Neural progenitor cell (in vitro differentiated cells): ENCODE measurements around the gene AK8. TPM values are rescaled to one million over a fixed set of nuclear protein-coding genes. Genes with fewer than 3 reads are reported as not detected.
A peak's percentile ranks its signal among the peaks of the same experiment; 100 is the strongest.

ENCODE experiments used
- DNase-seq: peaks from one replicate; pipeline ENCODE4 v3.0.0-alpha.2; 2016; ENCODE audit warnings: low spot score
- H2AFZ ChIP-seq: fragments of 200-600 bp; sonication (generic); replicated peaks from 2 replicates; pipeline ENCODE4 v1.6.1; 2016; ENCODE audit warnings: antibody characterized with exemption
- H3F3A ChIP-seq: fragments of 200-600 bp; sonication (generic); 2 replicates; pipeline ENCODE4 v1.6.1; 2016; ENCODE audit warnings: antibody characterized with exemption, low read depth
- H3K27ac ChIP-seq: fragments of 200-600 bp; sonication (generic); 2 replicates; pipeline ENCODE4 v1.5.1; 2016; ENCODE audit warnings: mild to moderate bottlenecking
- H3K27me3 ChIP-seq: fragments of 200-600 bp; sonication (generic); 2 replicates; pipeline ENCODE4 v1.6.1; 2016; ENCODE audit warnings: mild to moderate bottlenecking, moderate library complexity
- H3K36me3 ChIP-seq: fragments of 200-600 bp; sonication (generic); 2 replicates; pipeline ENCODE4 v1.5.1; 2016
- H3K4me1 ChIP-seq: fragments of 200-600 bp; sonication (generic); 2 replicates; pipeline ENCODE4 v1.6.1; 2016; ENCODE audit warnings: mixed run types
- H3K4me2 ChIP-seq: fragments of 200-600 bp; sonication (generic); 2 replicates; pipeline ENCODE4 v1.6.1; 2016
- H3K4me3 ChIP-seq: fragments of 200-600 bp; sonication (generic); 2 replicates; pipeline ENCODE4 v1.5.1; 2016
- H3K79me2 ChIP-seq: fragments of 200-600 bp; sonication (generic); 2 replicates; pipeline ENCODE4 v1.6.1; 2016; ENCODE audit warnings: low read depth
- H3K9ac ChIP-seq: fragments of 200-600 bp; sonication (generic); 2 replicates; pipeline ENCODE4 v1.6.1; 2016
- H3K9me3 ChIP-seq: fragments of 200-600 bp; sonication (generic); 2 replicates; pipeline ENCODE4 v1.5.1; 2016; ENCODE audit warnings: low read depth
- H4K20me1 ChIP-seq: fragments of 200-600 bp; sonication (generic); 2 replicates; pipeline ENCODE4 v1.6.1; 2016; ENCODE audit warnings: low read depth
- H3K27ac Mint-ChIP-seq: 3 replicates; pipeline ENCODE4 v1.8.0; 2021; ENCODE audit warnings: mixed read lengths
- H3K27me3 Mint-ChIP-seq: 2 replicates; pipeline ENCODE4 v1.8.0; 2022; ENCODE audit warnings: low read depth, mild to moderate bottlenecking, inconsistent platforms, moderate library complexity, mixed read lengths; ENCODE audit not compliant: insufficient read depth
- H3K36me3 Mint-ChIP-seq: 3 replicates; pipeline ENCODE4 v1.8.0; 2021; ENCODE audit warnings: mixed read lengths
- H3K4me1 Mint-ChIP-seq: 3 replicates; pipeline ENCODE4 v1.8.0; 2021; ENCODE audit warnings: mixed read lengths
- H3K4me3 Mint-ChIP-seq: 3 replicates; pipeline ENCODE4 v1.8.0; 2021; ENCODE audit warnings: mild to moderate bottlenecking, moderate library complexity, mixed read lengths
- H3K9me3 Mint-ChIP-seq: 3 replicates; pipeline ENCODE4 v1.8.0; 2020; ENCODE audit warnings: mixed read lengths
- EZH2 ChIP-seq: fragments of 200-600 bp; sonication (generic); IDR thresholded peaks from 2 replicates; pipeline ENCODE4 v1.6.1; 2017; ENCODE audit warnings: antibody characterized with exemption, mild to moderate bottlenecking, moderate library complexity
- EZH2phosphoT487 ChIP-seq: fragments of 200-600 bp; sonication (generic); IDR thresholded peaks from 2 replicates; pipeline ENCODE4 v1.6.1; 2017; ENCODE audit warnings: antibody characterized with exemption
- total RNA-seq: library from RNA; depleted of rRNA; stranded (reverse); fragments of >200 nt; gene quantifications from 2 replicates; pipeline ENCODE4 v1.2.3, GENCODE V29; 2015; ENCODE audit warnings: low replicate concordance
- TF ChIP-seq, protein P1 (sequence below): fragments of 200-600 bp; sonication (generic); IDR thresholded peaks from 2 replicates; pipeline ENCODE4 v1.5.1; 2017; ENCODE audit warnings: antibody characterized with exemption, mild to moderate bottlenecking

The AK8 gene, protein sequence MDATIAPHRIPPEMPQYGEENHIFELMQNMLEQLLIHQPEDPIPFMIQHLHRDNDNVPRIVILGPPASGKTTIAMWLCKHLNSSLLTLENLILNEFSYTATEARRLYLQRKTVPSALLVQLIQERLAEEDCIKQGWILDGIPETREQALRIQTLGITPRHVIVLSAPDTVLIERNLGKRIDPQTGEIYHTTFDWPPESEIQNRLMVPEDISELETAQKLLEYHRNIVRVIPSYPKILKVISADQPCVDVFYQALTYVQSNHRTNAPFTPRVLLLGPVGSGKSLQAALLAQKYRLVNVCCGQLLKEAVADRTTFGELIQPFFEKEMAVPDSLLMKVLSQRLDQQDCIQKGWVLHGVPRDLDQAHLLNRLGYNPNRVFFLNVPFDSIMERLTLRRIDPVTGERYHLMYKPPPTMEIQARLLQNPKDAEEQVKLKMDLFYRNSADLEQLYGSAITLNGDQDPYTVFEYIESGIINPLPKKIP
- total RNA-seq = 0.43 and 0.71 TPM in 2 replicates

DNA sequence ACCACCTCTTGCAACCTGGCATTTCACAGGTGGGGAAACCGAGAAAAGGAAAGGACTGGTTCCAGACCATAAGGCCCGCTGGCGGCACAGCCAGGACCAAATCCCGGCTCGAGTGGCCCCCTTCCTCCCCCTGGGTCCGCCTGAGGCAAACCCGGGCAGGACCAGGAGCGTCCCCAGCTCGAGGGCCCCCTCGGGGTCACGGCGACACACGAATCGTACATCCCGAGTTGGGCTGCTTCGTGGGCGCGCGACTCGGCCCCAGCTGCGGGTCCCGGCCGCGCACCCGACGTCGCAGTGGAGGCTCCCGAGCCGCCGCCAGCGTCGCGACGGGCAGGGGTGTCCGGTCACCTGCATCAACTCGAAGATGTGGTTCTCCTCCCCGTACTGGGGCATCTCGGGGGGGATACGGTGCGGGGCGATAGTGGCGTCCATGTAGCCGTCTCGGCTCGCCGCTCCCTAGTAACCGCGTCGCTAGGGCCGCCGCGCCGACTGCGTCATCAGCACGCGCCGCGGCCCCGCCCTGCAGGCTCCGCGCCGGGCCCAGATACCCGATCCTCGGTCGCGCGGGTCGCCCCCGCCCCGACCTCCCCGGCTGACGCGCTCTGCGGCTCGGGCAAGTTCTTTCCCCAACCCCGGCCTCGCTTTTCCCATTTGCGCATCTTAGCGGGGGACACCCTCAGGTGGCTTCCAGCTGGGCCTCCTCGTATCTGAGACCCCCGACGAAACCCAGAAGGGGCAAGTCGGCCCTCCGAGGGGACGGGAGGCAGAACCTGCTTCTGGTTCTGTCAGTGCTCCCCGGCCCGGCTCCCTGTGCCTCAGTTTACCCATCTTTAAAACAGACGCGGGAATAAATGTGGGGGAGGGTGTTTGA lies at the start of gene AK8:
Gene AK8, minus strand, starts transcription at position 461 of the 871 bp plus-strand sequence. Its CDS starts 29 bp downstream, at position 432.
- H3K4me1 Mint-ChIP-seq = peaks cover 19% of the 10 kb centered on the region
- peak within 1 kb of the TSS; percentile 89 for H3K4me3 Mint-ChIP-seq
- H3K27ac Mint-ChIP-seq = peak within 1 kb of the TSS; percentile 39
- Histone ChIP-seq H3K4me2 (peak within 1 kb of the TSS; percentile 76), H3K27me3 (peaks cover 30% of the 10 kb centered on the region), H3K36me3 (no peaks in the 10 kb centered on the region), H4K20me1 (no peaks in the 10 kb centered on the region), H3K9me3 (no peaks in the 10 kb centered on the region), H2AFZ (peak within 1 kb of the TSS; percentile 98), H3K4me3 (peak within 1 kb of the TSS; percentile 85), H3K27ac (no peak within 1 kb of the TSS), H3K9ac (no peak within 1 kb of the TSS), H3K4me1 (no peaks in the 10 kb centered on the region), H3F3A (peaks cover 22% of the 10 kb centered on the region), H3K79me2 (no peaks in the 10 kb centered on the region)
- TF ChIP-seq, protein P1, sequence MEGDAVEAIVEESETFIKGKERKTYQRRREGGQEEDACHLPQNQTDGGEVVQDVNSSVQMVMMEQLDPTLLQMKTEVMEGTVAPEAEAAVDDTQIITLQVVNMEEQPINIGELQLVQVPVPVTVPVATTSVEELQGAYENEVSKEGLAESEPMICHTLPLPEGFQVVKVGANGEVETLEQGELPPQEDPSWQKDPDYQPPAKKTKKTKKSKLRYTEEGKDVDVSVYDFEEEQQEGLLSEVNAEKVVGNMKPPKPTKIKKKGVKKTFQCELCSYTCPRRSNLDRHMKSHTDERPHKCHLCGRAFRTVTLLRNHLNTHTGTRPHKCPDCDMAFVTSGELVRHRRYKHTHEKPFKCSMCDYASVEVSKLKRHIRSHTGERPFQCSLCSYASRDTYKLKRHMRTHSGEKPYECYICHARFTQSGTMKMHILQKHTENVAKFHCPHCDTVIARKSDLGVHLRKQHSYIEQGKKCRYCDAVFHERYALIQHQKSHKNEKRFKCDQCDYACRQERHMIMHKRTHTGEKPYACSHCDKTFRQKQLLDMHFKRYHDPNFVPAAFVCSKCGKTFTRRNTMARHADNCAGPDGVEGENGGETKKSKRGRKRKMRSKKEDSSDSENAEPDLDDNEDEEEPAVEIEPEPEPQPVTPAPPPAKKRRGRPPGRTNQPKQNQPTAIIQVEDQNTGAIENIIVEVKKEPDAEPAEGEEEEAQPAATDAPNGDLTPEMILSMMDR = no peak
- TF ChIP-seq EZH2phosphoT487 = peak; percentile 20
- TF ChIP-seq EZH2 = peak; percentile 52
- DNase-seq = peak; percentile 94
- H3K9me3 Mint-ChIP-seq = no peaks in the 10 kb centered on the region
- no peaks in the 10 kb centered on the region for H3K36me3 Mint-ChIP-seq
- H3K27me3 Mint-ChIP-seq = peaks cover 8% of the 10 kb centered on the region

DNA sequence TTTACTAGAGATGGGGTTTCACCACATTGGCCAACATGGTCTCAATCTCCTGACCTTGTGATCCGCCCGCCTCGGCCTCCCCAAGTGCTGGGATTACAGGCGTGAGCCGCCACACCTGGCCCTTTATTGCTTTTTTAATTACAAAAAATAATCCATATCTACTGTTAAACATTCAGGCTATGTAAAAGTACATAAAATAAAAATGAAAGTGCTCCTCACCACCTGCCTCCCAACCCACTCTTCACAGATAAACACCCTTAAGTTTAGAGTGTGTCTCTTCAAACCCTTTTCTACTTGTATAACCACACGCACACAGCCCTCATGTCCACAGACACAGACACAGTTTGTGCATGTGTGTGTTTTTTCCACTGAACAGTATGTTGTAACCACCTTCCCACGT lies 49.6 kb upstream of the AK8 start:
- H3K4me3 ChIP-seq = no peak overlapping the region
- H3K4me3 Mint-ChIP-seq = no peak overlapping the region

DNA sequence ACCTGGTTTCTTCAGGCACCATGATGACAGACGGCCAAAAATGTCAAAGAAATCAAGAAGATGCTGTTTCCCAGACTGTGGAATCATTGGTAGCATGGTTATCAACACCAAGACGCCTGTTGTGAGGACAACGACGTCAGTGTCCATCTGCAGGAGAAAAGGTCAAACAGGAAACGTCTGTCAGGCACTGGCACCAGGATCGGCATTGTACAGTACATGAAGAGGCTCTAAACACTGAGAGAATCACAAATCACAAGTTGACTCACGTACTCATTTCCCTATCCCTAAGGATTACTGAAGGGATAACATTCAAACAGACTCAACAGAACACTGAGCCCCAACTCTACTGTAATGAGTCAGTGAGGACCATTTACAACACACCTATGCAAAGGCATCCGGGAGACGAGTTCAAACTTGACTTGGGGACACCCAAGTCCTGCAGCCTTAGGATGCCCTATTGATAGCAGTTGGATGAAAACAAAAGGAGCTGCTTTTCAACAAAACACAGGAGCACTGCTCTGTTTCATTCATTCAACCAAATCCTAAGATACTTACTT lies 45.3 kb upstream of the AK8 start:
- Mint-ChIP-seq H3K9me3 (no peaks in the 10 kb centered on the region), H3K4me1 (no peaks in the 10 kb centered on the region), H3K36me3 (peaks cover 34% of the 10 kb centered on the region), H3K27ac (no peak overlapping the region), H3K27me3 (no peaks in the 10 kb centered on the region), H3K4me3 (no peak overlapping the region)
- DNase-seq = no peak
- Histone ChIP-seq H2AFZ (no peak overlapping the region), H3K9ac (no peak overlapping the region), H3K4me1 (no peaks in the 10 kb centered on the region), H3F3A (no peaks in the 10 kb centered on the region), H4K20me1 (peaks cover 3% of the 10 kb centered on the region), H3K4me3 (no peak overlapping the region), H3K27me3 (no peaks in the 10 kb centered on the region), H3K27ac (no peak overlapping the region), H3K79me2 (no peaks in the 10 kb centered on the region), H3K9me3 (no peaks in the 10 kb centered on the region), H3K4me2 (no peak overlapping the region), H3K36me3 (peaks cover 5% of the 10 kb centered on the region)
- TF ChIP-seq EZH2phosphoT487 (no peak), EZH2 (no peak)
- TF ChIP-seq, protein P1 = no peak

More for the DNA sequence above, 49.6 kb upstream of the AK8 start:
- no peak for DNase-seq
- Mint-ChIP-seq H3K36me3 (peaks cover 31% of the 10 kb centered on the region), H3K27me3 (no peaks in the 10 kb centered on the region), H3K9me3 (no peaks in the 10 kb centered on the region), H3K27ac (no peak overlapping the region), H3K4me1 (no peaks in the 10 kb centered on the region)
- peaks cover 5% of the 10 kb centered on the region for H3K36me3 ChIP-seq
- no peaks in the 10 kb centered on the region for H3K79me2 ChIP-seq
- H3K9me3 ChIP-seq = no peaks in the 10 kb centered on the region
- H3K4me1 ChIP-seq = no peaks in the 10 kb centered on the region
- H3K4me2 ChIP-seq = no peak overlapping the region
- H4K20me1 ChIP-seq = peaks cover 3% of the 10 kb centered on the region
- no peak for TF ChIP-seq EZH2
- TF ChIP-seq, protein P1 = no peak
- no peak for TF ChIP-seq EZH2phosphoT487
- H3K27ac ChIP-seq = no peak overlapping the region
- H2AFZ ChIP-seq = no peak overlapping the region
- no peaks in the 10 kb centered on the region for H3K27me3 ChIP-seq
- no peaks in the 10 kb centered on the region for H3F3A ChIP-seq
- H3K9ac ChIP-seq = no peak overlapping the region
